ENCODE data around the gene USP37. TPM values are rescaled to one million over a fixed set of nuclear protein-coding genes. Genes with fewer than 3 reads are reported as not detected.

USP37 gene
- total and polyA plus RNA-seq, 3 experiments from 2014 or later, result 12.5 to 31.5 (median 29.9) TPM

DNA sequence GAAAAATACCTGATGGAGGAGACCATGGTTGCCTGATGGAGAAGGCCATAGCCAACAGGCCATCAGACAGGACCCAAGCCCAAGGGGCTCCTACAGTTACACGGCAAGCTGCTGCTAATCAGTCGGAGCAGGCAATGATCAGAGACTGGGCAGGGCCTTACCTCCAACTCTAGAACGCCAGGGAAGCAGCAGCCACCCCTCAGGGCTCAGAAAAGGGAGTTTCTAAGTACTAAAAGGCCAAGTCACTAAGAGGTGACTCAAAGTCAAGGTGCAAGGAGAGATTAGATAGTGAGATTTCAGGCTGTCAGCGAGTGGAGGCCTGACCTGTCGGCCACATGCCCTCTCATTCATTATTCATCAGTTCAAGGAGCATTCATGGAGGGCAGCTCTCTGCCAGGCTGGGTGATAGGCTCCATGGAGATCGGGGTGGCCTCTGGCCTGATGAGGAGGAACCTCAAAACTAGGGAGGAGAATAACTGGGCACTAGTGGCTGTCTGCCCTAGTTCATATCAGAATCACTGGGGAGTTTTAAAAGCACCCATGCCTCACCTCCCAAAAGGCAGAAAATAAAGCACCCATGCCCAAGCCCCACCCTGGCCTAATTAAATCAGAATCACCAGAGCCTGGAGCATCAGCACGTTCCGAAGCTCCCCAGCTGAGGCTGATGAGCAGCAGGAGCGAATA is 145.6 kb downstream of the USP37 start:
- Histone ChIP-seq H3K4me3 (ENCODE audit: low read length) (no peak overlapping the region), H3K9me3 (ENCODE audit: low read length) (no peaks in the 10 kb centered on the region), H3K36me3 (ENCODE audit: insufficient read depth, low read length) (no peaks in the 10 kb centered on the region), H3K27me3 (ENCODE audit: insufficient read depth, low read length, poor library complexity, severe bottlenecking) (no peaks in the 10 kb centered on the region), H3K4me1 (ENCODE audit: insufficient read depth, low read length) (no peaks in the 10 kb centered on the region), H3K27ac (ENCODE audit: low read depth, low read length) (no peak overlapping the region)
- ChIA-PET CTCF (no interaction called here), POLR2A (no interaction called here)
- no peak overlapping the region for H3K4me3 Mint-ChIP-seq
- no peaks in the 10 kb centered on the region for H3K36me3 Mint-ChIP-seq
- H3K4me1 Mint-ChIP-seq, result peaks cover 0 to 2% (median 0%) of the 10 kb centered on the region in 3 donors
- no peaks in the 10 kb centered on the region for H3K9me3 Mint-ChIP-seq
- H3K27me3 Mint-ChIP-seq, result peaks cover 0 to 4% of the 10 kb centered on the region in 2 donors
- no peak for DNase-seq
- peak overlapping the region in 2 of 8 donors; percentile 46 to 55 for H3K27ac Mint-ChIP-seq

DNA sequence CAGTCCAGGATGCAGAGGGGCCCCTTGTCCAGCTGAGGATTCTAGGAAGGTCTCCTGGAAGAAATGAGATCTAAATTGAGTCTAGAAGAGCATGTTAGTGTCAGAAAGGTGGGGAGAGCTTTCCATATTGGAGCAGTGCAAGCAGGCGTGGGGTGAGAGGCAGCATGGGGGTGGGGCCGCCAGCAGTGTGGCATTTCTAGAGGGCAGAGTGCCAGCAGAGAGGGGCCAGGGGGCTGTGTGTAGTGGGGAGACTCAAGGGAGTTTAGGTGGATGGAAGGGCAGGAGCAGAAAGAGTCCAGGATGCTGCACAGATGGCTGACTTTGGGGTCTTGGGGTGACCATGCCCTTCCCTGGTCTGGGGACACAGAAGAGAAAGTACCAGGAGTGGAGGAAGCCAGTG is 147.1 kb downstream of the USP37 start:
- CTCF ChIA-PET, result interaction anchor here (1.6 kb wide), 1 partner anchor 119 kb away, joined by 5 read pairs; no protein-coding TSS in a partner anchor
- peaks cover 0 to 2% (median 0%) of the 10 kb centered on the region in 3 donors for H3K4me1 Mint-ChIP-seq
- Histone ChIP-seq H3K9me3 (ENCODE audit: low read length) (no peaks in the 10 kb centered on the region), H3K27ac (ENCODE audit: low read depth, low read length) (no peak overlapping the region), H3K36me3 (ENCODE audit: insufficient read depth, low read length) (no peaks in the 10 kb centered on the region), H3K27me3 (ENCODE audit: insufficient read depth, low read length, poor library complexity, severe bottlenecking) (no peaks in the 10 kb centered on the region), H3K4me3 (ENCODE audit: low read length) (no peak overlapping the region), H3K4me1 (ENCODE audit: insufficient read depth, low read length) (no peaks in the 10 kb centered on the region)
- H3K9me3 Mint-ChIP-seq, result no peaks in the 10 kb centered on the region
- no peak overlapping the region for H3K4me3 Mint-ChIP-seq
- H3K27me3 Mint-ChIP-seq, result peaks cover 0 to 4% of the 10 kb centered on the region in 2 donors
- DNase-seq, result no peak
- H3K27ac Mint-ChIP-seq, result peak overlapping the region in 2 of 8 donors; percentile 47 to 77
- H3K36me3 Mint-ChIP-seq, result no peaks in the 10 kb centered on the region
- POLR2A ChIA-PET, result no interaction called here

DNA sequence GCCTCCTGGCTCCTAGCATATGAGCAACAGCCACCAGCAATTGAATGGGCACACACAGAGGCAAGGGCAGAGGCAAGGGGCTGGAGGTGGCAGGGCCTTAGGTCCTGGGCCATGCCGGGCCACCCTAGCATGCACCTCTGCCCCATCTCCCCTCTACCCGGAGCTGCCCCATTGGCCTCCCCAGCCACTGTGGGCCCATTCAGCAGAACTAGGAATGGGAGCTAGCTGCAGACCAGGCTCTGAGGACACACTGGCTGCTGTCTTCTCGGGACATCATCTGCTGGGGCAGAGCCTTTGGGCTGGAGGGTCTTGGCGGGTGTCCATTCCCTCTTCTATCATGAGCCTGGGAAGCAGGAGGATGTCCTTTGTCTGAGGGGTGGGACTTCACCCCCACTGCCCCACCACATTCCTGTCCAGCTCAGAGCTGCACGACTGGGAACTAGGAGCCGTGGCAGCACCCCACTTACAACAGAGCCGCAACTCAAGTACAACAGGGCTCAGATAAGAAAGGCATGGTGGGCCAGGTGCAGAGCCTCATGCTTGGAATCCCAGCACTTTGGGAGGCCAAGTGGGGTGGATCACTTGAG is 148.4 kb downstream of the USP37 start:
- no peaks in the 10 kb centered on the region for H3K36me3 Mint-ChIP-seq
- ChIA-PET POLR2A (no interaction called here), CTCF (interaction anchor here (1.6 kb wide), 1 partner anchor 118 kb away, joined by 5 read pairs; no protein-coding TSS in a partner anchor)
- H3K4me3 Mint-ChIP-seq, result no peak overlapping the region
- Histone ChIP-seq H3K36me3 (ENCODE audit: insufficient read depth, low read length) (no peaks in the 10 kb centered on the region), H3K4me1 (ENCODE audit: insufficient read depth, low read length) (no peaks in the 10 kb centered on the region), H3K27ac (ENCODE audit: low read depth, low read length) (no peak overlapping the region), H3K4me3 (ENCODE audit: low read length) (no peak overlapping the region), H3K27me3 (ENCODE audit: insufficient read depth, low read length, poor library complexity, severe bottlenecking) (no peaks in the 10 kb centered on the region), H3K9me3 (ENCODE audit: low read length) (no peaks in the 10 kb centered on the region)
- H3K27me3 Mint-ChIP-seq, result peaks cover 0 to 4% of the 10 kb centered on the region in 2 donors
- DNase-seq, result no peak
- H3K27ac Mint-ChIP-seq, result no peak overlapping the region
- H3K4me1 Mint-ChIP-seq, result peaks cover 0 to 2% (median 0%) of the 10 kb centered on the region in 3 donors
- no peaks in the 10 kb centered on the region for H3K9me3 Mint-ChIP-seq

GRCh38 chr2:218418717-218419458 is 149.3 kb downstream of the USP37 start, which contains the start of gene VIL1:
TSS of gene VIL1 (plus strand) at chr2:218419123. CDS start at chr2:218423779, 4,656 bp downstream.
- Mint-ChIP-seq H3K36me3 (no peaks in the 10 kb centered on the region), H3K27ac (no peak within 1 kb of the TSS), H3K27me3 (peaks cover 0 to 4% of the 10 kb centered on the region in 2 donors), H3K9me3 (no peaks in the 10 kb centered on the region), H3K4me1 (peaks cover 0 to 5% (median 2%) of the 10 kb centered on the region in 3 donors), H3K4me3 (no peak within 1 kb of the TSS)
- H3K27me3 ChIP-seq (ENCODE audit: insufficient read depth, low read length, poor library complexity, severe bottlenecking), result no peaks in the 10 kb centered on the region
- DNase-seq, result no peak
- ChIA-PET CTCF (no interaction called here), POLR2A (no interaction called here)
- no peaks in the 10 kb centered on the region for H3K9me3 ChIP-seq (ENCODE audit: low read length)
- H3K4me3 ChIP-seq (ENCODE audit: low read length), result no peak within 1 kb of the TSS
- H3K27ac ChIP-seq (ENCODE audit: low read depth, low read length), result no peak within 1 kb of the TSS
- no peaks in the 10 kb centered on the region for H3K4me1 ChIP-seq (ENCODE audit: insufficient read depth, low read length)
- H3K36me3 ChIP-seq (ENCODE audit: insufficient read depth, low read length), result no peaks in the 10 kb centered on the region

- Histone ChIP-seq H3K4me1 (ENCODE audit: insufficient read depth, low read length) (no peaks in the 10 kb centered on the region), H3K36me3 (ENCODE audit: insufficient read depth, low read length) (no peaks in the 10 kb centered on the region), H3K27me3 (ENCODE audit: insufficient read depth, low read length, poor library complexity, severe bottlenecking) (no peaks in the 10 kb centered on the region), H3K27ac (ENCODE audit: low read depth, low read length) (no peak overlapping the region), H3K9me3 (ENCODE audit: low read length) (no peaks in the 10 kb centered on the region), H3K4me3 (ENCODE audit: low read length) (no peak overlapping the region)
- ChIA-PET CTCF (no interaction called here), POLR2A (no interaction called here)
- peaks cover 0 to 4% of the 10 kb centered on the region in 2 donors for H3K27me3 Mint-ChIP-seq
- H3K4me3 Mint-ChIP-seq, result no peak overlapping the region
- peaks cover 0 to 5% (median 2%) of the 10 kb centered on the region in 3 donors for H3K4me1 Mint-ChIP-seq
- no peak overlapping the region for H3K27ac Mint-ChIP-seq
- no peaks in the 10 kb centered on the region for H3K36me3 Mint-ChIP-seq
- no peak for DNase-seq
- no peaks in the 10 kb centered on the region for H3K9me3 Mint-ChIP-seq
These were observed 149.8 kb downstream of the USP37 start for GRCh38 chr2:218418321-218418716.

DNA sequence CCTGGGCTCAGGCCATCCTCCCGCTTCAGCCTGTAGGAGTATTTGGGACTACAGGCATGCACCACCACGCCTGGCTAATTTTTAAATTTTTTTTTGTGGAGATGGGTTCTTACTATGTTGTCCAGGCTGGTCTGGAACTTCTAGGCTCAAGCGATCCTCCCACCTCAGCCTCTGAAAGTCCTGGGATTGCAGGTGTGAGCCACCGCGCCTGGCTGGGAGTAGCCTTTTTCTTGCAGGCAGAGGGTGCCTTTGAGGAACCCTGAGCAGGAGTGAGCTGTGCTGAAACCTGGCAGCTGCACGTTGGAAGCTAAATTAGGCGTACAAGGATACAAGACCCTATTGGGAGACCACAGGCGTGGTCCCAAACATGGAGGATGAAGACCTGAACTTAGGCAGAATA is 160.4 kb downstream of the USP37 start:
- DNase-seq, result no peak
- H3K36me3 Mint-ChIP-seq, result peaks cover 0 to 29% (median 1%) of the 10 kb centered on the region in 3 donors
- H3K27ac Mint-ChIP-seq, result peak overlapping the region in 3 of 8 donors; percentile 54 to 95 (median 58)
- H3K4me3 ChIP-seq (ENCODE audit: low read length), result no peak overlapping the region
- POLR2A ChIA-PET, result interaction anchor here (0.6 to 2.4 kb wide), 3 partner anchors 11 to 841 kb away, joined by 3 to 20 read pairs (median 8); no protein-coding TSS in a partner anchor
- no peaks in the 10 kb centered on the region for H3K27me3 ChIP-seq (ENCODE audit: insufficient read depth, low read length, poor library complexity, severe bottlenecking)
- H3K4me3 Mint-ChIP-seq, result peak overlapping the region in 4 of 7 donors; percentile 19 to 93 (median 86)
- H3K27ac ChIP-seq (ENCODE audit: low read depth, low read length), result no peak overlapping the region
- CTCF ChIA-PET, result interaction anchor here (1.5 kb wide), 2 partner anchors 12 to 109 kb away, joined by 3 to 8 read pairs; no protein-coding TSS in a partner anchor
- peaks cover 41 to 58% (median 43%) of the 10 kb centered on the region in 3 donors for H3K4me1 Mint-ChIP-seq
- no peaks in the 10 kb centered on the region for H3K27me3 Mint-ChIP-seq
- peaks cover 10% of the 10 kb centered on the region for H3K36me3 ChIP-seq (ENCODE audit: insufficient read depth, low read length)
- no peaks in the 10 kb centered on the region for H3K9me3 ChIP-seq (ENCODE audit: low read length)
- H3K9me3 Mint-ChIP-seq, result no peaks in the 10 kb centered on the region
- H3K4me1 ChIP-seq (ENCODE audit: insufficient read depth, low read length), result peaks cover 30% of the 10 kb centered on the region

DNA sequence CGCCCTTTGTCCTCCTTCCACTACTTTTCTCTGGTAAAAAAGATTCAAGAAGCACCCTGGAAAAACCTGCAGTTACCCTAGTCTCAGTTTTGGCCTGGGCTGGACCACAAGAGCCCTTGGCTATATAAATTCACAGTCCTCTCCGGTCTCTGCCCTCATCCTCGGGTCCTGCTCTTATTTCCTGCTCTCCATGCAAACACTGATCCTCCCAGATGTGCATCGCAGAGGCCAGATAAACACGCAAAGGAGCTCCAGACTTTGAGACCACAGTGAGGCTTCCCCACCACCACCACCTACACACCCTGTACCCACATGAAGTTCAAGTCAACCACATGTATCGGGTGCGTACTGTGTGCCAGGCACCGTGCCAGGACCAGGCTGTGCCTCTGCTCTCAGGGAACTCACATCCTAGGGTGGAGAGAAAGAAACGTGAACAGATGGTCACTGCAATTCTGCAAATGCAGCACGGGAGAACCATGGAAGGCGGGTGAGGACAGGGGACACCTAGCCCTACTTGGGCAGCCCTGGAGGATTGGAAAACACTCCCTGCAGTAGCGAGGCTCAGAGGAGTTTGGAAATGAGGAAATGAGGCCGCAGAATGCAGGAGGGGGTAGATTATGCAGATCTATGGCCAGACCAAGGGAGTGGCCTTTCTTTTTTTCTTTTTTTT is 161.1 kb downstream of the USP37 start:
- peaks cover 0 to 35% (median 1%) of the 10 kb centered on the region in 3 donors for H3K36me3 Mint-ChIP-seq
- peaks cover 41 to 59% (median 43%) of the 10 kb centered on the region in 3 donors for H3K4me1 Mint-ChIP-seq
- Histone ChIP-seq H3K36me3 (ENCODE audit: insufficient read depth, low read length) (peaks cover 10% of the 10 kb centered on the region), H3K4me1 (ENCODE audit: insufficient read depth, low read length) (peaks cover 30% of the 10 kb centered on the region), H3K27me3 (ENCODE audit: insufficient read depth, low read length, poor library complexity, severe bottlenecking) (no peaks in the 10 kb centered on the region), H3K4me3 (ENCODE audit: low read length) (peak overlapping the region; percentile 65), H3K27ac (ENCODE audit: low read depth, low read length) (peak overlapping the region; percentile 70), H3K9me3 (ENCODE audit: low read length) (no peaks in the 10 kb centered on the region)
- peak overlapping the region; percentile 79 to 93 (median 83) for H3K4me3 Mint-ChIP-seq
- H3K27me3 Mint-ChIP-seq, result no peaks in the 10 kb centered on the region
- ChIA-PET POLR2A (interaction anchor here (0.6 to 2.4 kb wide), 5 partner anchors 11 to 842 kb away, joined by 3 to 20 read pairs (median 3); partner anchors contain the start of genes RNF25 and STK36), CTCF (interaction anchor here (0.7 to 1.5 kb wide), 5 partner anchors 10 to 135 kb away, joined by 3 to 12 read pairs (median 3); no protein-coding TSS in a partner anchor)
- no peaks in the 10 kb centered on the region for H3K9me3 Mint-ChIP-seq
- H3K27ac Mint-ChIP-seq, result peak overlapping the region; percentile 77 to 99 (median 96)
- DNase-seq, result peak; percentile 37 to 84 (median 74)
